Body of pancreas (tissue), 4 donors: ENCODE measurements around the gene MAL. TPM values are rescaled to one million over a fixed set of nuclear protein-coding genes. Genes with fewer than 3 reads are reported as not detected.

Source experiments
- ATAC-seq: fragments of 150-250 bp; one replicate; pipeline ENCODE4 v1.9.1; 2016
- DNase-seq, 4 donors: peaks; one replicate each; pipeline ENCODE4 v3.0.0-alpha.2; 2019
- H3K27ac ChIP-seq, 4 donors: fragments of 200-600 bp; sonication (generic); 1 replicate in 3 of 4; 2 replicates in 1 of 4; pipeline versions ENCODE4 v1.5.1 to v1.6.1; 2016 to 2019; ENCODE audit warnings: mild to moderate bottlenecking in 1 of 4, mixed read lengths in 1 of 4, moderate library complexity in 1 of 4
- H3K27me3 ChIP-seq, 2 donors: fragments of 200-600 bp; sonication (generic); one replicate each; pipeline ENCODE4 v1.6.0; 2016; ENCODE audit warnings: mild to moderate bottlenecking in 1 of 2
- H3K36me3 ChIP-seq, 2 donors: fragments of 200-600 bp; sonication (generic); replicated peaks in 1 of 2; 2 replicates each; pipeline ENCODE4 v1.5.1; 2016; ENCODE audit warnings: low read depth in 2 of 2; ENCODE audit not compliant: insufficient read depth in 1 of 2
- H3K4me1 ChIP-seq: fragments of 200-600 bp; sonication (generic); one replicate; pipeline ENCODE4 v1.6.0; 2016
- H3K4me3 ChIP-seq, 2 donors: fragments of 200-600 bp; sonication (generic); 1 replicate in 1 of 2; 2 replicates in 1 of 2; pipeline ENCODE4 v1.5.1; 2016 to 2019
- H3K9me3 ChIP-seq, 3 donors: fragments of 200-600 bp; sonication (generic); 1 replicate in 2 of 3; 2 replicates in 1 of 3; pipeline ENCODE4 v1.5.1; 2016
- CTCF ChIP-seq, 7 experiments: fragments of 450-650 bp in 4 of 7; fragments of 200-600 bp in 3 of 7; sonication (generic) in 3 of 7; IDR thresholded peaks; one replicate each; pipeline ENCODE4 v1.5.1; 2016 to 2019; ENCODE audit warnings: antibody characterized with exemption in 7 of 7
- POLR2A ChIP-seq, 3 donors: fragments of 450-650 bp; IDR thresholded peaks; one replicate each; pipeline ENCODE4 v1.6.1; 2016; ENCODE audit warnings: antibody characterized with exemption in 3 of 3, mild to moderate bottlenecking in 2 of 3
- WGBS, 2 donors: methylation state at CpG; one replicate each; pipeline ENCODE4 v1.1.5; 2017; 5-methylcytosine and 5-hydroxymethylcytosine counted together
- intact Hi-C: fragments of 100-400 bp; cut with DNase I; formaldehyde crosslinking; loops from one replicate; pipeline ENCODE4 v1.15.1; 2023
- total RNA-seq, 2 donors: library from RNA; depleted of rRNA; stranded (reverse); fragments of >200 nt; gene quantifications; one replicate each; pipeline ENCODE4 v1.1.0, GENCODE V29; 2016

Gene MAL
- total RNA-seq, 2 donors from 2014 or later = not detected

GRCh38 chr2:95006588-95006987 is 18.9 kb upstream of the MAL start:
- WGBS, 2 donors = 79 to 85% methylated on average over 7 of the region's 7 CpGs
- H3K36me3 ChIP-seq = no peaks in the 10 kb centered on the region

DNA sequence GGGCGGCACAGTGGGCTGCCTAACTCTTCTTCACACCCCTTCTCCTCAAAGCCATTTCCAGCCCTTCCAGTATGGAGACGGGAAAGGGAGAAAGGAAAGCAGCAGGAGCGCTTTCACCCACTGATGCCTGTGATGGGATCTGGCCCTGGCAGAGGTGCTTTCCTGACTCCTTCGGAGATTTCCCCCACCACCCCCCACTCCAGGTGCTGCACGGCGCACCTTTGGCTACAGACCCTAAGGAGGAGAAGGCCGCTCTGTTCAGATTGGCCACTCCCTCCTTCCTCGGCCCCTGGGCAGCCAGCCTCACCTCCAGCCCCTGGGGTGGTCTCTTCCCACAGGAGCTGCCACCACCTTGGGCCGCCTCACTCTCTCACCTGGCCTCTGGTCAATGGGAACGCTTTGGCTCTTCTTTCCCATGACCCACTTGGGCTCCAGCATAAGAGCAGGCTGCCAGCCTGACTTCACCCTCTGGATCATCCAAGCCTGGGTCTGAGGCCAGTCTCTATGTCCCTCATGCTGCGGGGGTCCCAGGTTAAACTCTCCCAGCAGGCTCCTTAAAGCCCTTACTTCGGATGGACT is 18.4 kb upstream of the MAL start:
- Histone ChIP-seq H3K4me1 (no peaks in the 10 kb centered on the region), H3K27ac (no peak overlapping the region), H3K36me3 (no peaks in the 10 kb centered on the region), H3K27me3 (no peaks in the 10 kb centered on the region), H3K4me3 (no peak overlapping the region), H3K9me3 (no peaks in the 10 kb centered on the region)
- ATAC-seq = no peak
- intact Hi-C loops = no loop called here
- TF ChIP-seq CTCF (IDR thresholded peaks at IDR 0.05) (no peak), POLR2A (IDR thresholded peaks at IDR 0.05) (no peak)
- 79% methylated on average over 10 to 11 of the region's 12 CpGs for WGBS, 2 donors
- no peak for DNase-seq

More at GRCh38 chr2:95006588-95006987, 18.9 kb upstream of the MAL start:
- Histone ChIP-seq H3K4me1 (no peaks in the 10 kb centered on the region), H3K9me3 (no peaks in the 10 kb centered on the region), H3K4me3 (no peak overlapping the region), H3K27ac (no peak overlapping the region), H3K27me3 (no peaks in the 10 kb centered on the region)
- DNase-seq (no peak), ATAC-seq (no peak)
- no peak for TF ChIP-seq POLR2A (IDR thresholded peaks at IDR 0.05)
- no peak for TF ChIP-seq CTCF (IDR thresholded peaks at IDR 0.05)
- intact Hi-C loops = no loop called here

DNA sequence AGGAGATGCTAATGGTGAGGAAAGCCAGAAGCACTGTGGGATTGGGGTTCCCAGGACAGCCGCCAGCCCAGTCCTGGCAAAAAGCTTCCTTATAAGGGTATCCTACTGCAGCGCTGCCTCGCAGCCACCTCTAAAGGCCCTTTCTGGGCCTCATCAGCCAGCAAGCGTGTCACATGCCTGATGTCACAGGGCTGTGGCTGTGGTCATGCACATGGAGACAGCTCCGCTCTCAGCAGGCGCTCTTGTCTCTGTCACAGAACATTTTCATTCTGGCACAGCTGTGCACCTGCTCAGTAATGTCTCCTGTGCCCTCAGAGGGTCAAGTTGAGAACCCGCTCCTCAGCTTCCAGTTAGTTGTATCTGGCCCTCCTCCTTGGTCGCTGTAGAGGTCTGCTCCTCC is 17.7 kb upstream of the MAL start:
- H3K27ac ChIP-seq = no peak overlapping the region
- H3K9me3 ChIP-seq = no peaks in the 10 kb centered on the region
- H3K27me3 ChIP-seq = no peaks in the 10 kb centered on the region
- H3K4me3 ChIP-seq = no peak overlapping the region
- no peak for TF ChIP-seq POLR2A (IDR thresholded peaks at IDR 0.05)
- no peak for TF ChIP-seq CTCF (IDR thresholded peaks at IDR 0.05)
- H3K4me1 ChIP-seq = no peaks in the 10 kb centered on the region
- ATAC-seq = no peak
- no peaks in the 10 kb centered on the region for H3K36me3 ChIP-seq
- intact Hi-C loops = no loop called here
- 78 to 83% methylated on average over 4 to 8 of the region's 8 CpGs for WGBS, 2 donors
- no peak for DNase-seq

DNA sequence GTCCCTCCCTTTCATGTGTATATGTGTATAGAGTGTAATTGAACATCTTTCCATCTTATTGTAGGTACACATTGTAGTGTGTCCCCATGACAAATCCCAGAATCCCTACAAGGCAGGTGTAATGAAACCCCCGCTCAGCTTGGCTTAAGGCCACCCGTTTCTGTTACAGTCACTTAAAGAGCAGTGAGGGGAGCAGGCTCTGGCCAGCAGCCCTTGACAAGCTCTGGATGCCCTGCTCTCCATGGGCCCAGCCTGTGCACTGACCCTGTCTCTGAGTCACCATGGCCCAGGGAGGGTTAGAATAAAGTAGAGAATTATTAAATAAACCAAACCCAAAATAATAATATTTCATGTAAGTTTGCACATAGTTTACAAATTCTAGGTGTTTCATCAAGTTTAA is 17.2 kb upstream of the MAL start:
- intact Hi-C loops = no loop called here
- TF ChIP-seq POLR2A (IDR thresholded peaks at IDR 0.05) = no peak
- TF ChIP-seq CTCF (IDR thresholded peaks at IDR 0.05) = no peak
- Histone ChIP-seq H3K27ac (no peak overlapping the region), H3K4me1 (no peaks in the 10 kb centered on the region), H3K36me3 (no peaks in the 10 kb centered on the region), H3K4me3 (no peak overlapping the region), H3K27me3 (no peaks in the 10 kb centered on the region), H3K9me3 (no peaks in the 10 kb centered on the region)
- WGBS, 2 donors = 57 to 65% methylated on average over 2 of the region's 2 CpGs
- no peak for ATAC-seq
- no peak for DNase-seq

- Histone ChIP-seq H3K27me3 (no peaks in the 10 kb centered on the region), H3K36me3 (no peaks in the 10 kb centered on the region), H3K4me3 (no peak overlapping the region), H3K9me3 (no peaks in the 10 kb centered on the region), H3K27ac (no peak overlapping the region), H3K4me1 (no peaks in the 10 kb centered on the region)
- ATAC-seq (no peak), DNase-seq (no peak)
- WGBS, 2 donors = 38 to 40% methylated on average over 2 of the region's 2 CpGs
- TF ChIP-seq CTCF (IDR thresholded peaks at IDR 0.05) (no peak), POLR2A (IDR thresholded peaks at IDR 0.05) (no peak)
- intact Hi-C loops = no loop called here
These were observed 16.5 kb upstream of the MAL start for GRCh38 chr2:95008996-95009395.
